GM04504 (cell line): Measurements from ENCODE around the gene EVA1C.
A peak's percentile ranks its signal among the peaks of the same experiment; 100 is the strongest.
"Not testable (repeated sequence)": the region's sequence is repeated elsewhere in the genome, so short reads cannot be mapped to it uniquely, and the experiment has no call there.

ENCODE experiments used
- DNase-seq: peaks from one replicate; pipeline ENCODE4 v3.0.0-alpha.2; 2012; ENCODE audit warnings: low read depth

EVA1C gene

GRCh38 chr21:32390537-32391224 is 21.8 kb upstream of the EVA1C start:
- DNase-seq = not testable (repeated sequence)

- DNase-seq = no peak
These were observed 20.8 kb upstream of the EVA1C start for GRCh38 chr21:32391755-32392154.

GRCh38 chr21:32392299-32392879 is 20.1 kb upstream of the EVA1C start:
- DNase-seq = no peak

GRCh38 chr21:32392880-32393676 is 19.4 kb upstream of the EVA1C start, which contains the start of gene URB1:
Gene URB1, minus strand, starts transcription at chr21:32393012. Its CDS starts 102 bp downstream, at chr21:32392910.
- DNase-seq = peak; percentile 60

- DNase-seq = no peak
These were observed 18.9 kb upstream of the EVA1C start for GRCh38 chr21:32393677-32394001.

GRCh38 chr21:32403201-32403777 is 9.2 kb upstream of the EVA1C start:
- no peak for DNase-seq

GRCh38 chr21:32406405-32406804 is 6.1 kb upstream of the EVA1C start:
- DNase-seq = no peak

- DNase-seq = no peak
These were observed 2.2 kb upstream of the EVA1C start for GRCh38 chr21:32410291-32410690.

GRCh38 chr21:32410916-32411315 is 1.6 kb upstream of the EVA1C start:
- no peak for DNase-seq

GRCh38 chr21:32411350-32412161 is 950 bp upstream of the EVA1C start:
- DNase-seq = no peak

- DNase-seq = no peak
These were observed 554 bp downstream of the EVA1C start for GRCh38 chr21:32413015-32413504.

GRCh38 chr21:32413697-32414578 is 1.4 kb downstream of the EVA1C start:
- no peak for DNase-seq

GRCh38 chr21:32414579-32415358 is 2.3 kb downstream of the EVA1C start:
- no peak for DNase-seq

GRCh38 chr21:32415451-32416398 is 3.2 kb downstream of the EVA1C start:
- no peak for DNase-seq

- DNase-seq = no peak
These were observed 5.6 kb downstream of the EVA1C start for GRCh38 chr21:32418146-32418545.

- DNase-seq = no peak
These were observed 9.6 kb downstream of the EVA1C start for GRCh38 chr21:32422064-32422463.

- DNase-seq = peak; percentile 77
These were observed 11.0 kb downstream of the EVA1C start for GRCh38 chr21:32423320-32424190.

GRCh38 chr21:32424191-32424535 is 11.7 kb downstream of the EVA1C start:
- no peak for DNase-seq
